IPS DF 6.9 (cell line): ENCODE data around the gene EFCAB8.

Source experiments
- DNase-seq: peaks from one replicate; pipeline ENCODE4 v3.0.0-alpha.2; 2013; ENCODE audit warnings: low read depth, low spot score
- H3K27ac ChIP-seq: one replicate; pipeline ENCODE4 v1.5.1; 2013; ENCODE audit warnings: low read length, control low read depth
- H3K27me3 ChIP-seq: 2 replicates; pipeline ENCODE4 v1.6.1; 2013; ENCODE audit warnings: mild to moderate bottlenecking, low read length; ENCODE audit not compliant: control insufficient read depth, insufficient read depth
- H3K36me3 ChIP-seq: 2 replicates; pipeline ENCODE4 v1.6.1; 2013; ENCODE audit warnings: low read length; ENCODE audit not compliant: control insufficient read depth, insufficient read depth
- H3K4me1 ChIP-seq: 2 replicates; pipeline ENCODE4 v1.6.1; 2013; ENCODE audit warnings: low read length; ENCODE audit not compliant: control insufficient read depth, insufficient read depth
- H3K4me3 ChIP-seq: 2 replicates; pipeline ENCODE4 v1.5.1; 2013; ENCODE audit warnings: mild to moderate bottlenecking, low read length
- H3K9me3 ChIP-seq: 2 replicates; pipeline ENCODE4 v1.6.1; 2013; ENCODE audit warnings: low read length, inconsistent platforms; ENCODE audit not compliant: control insufficient read depth, insufficient read depth
- WGBS: extraction: QIAGEN DNeasy Blood & Tissue Kit; methylation state at CpG from one replicate; pipeline ENCODE4 v1.1.7; 2013; ENCODE audit warnings: mixed read lengths, missing lambda C conversion rate; ENCODE audit not compliant: insufficient read length, insufficient coverage; 5-methylcytosine and 5-hydroxymethylcytosine counted together

Gene EFCAB8

GRCh38 chr20:32858701-32859372, at the start of gene EFCAB8:
Gene EFCAB8, plus strand, starts transcription at chr20:32858923. Its CDS starts 4,870 bp downstream, at chr20:32863793.
- WGBS: no CpG with 5 or more reads among the region's 8 CpGs
- no peak within 1 kb of the TSS for H3K4me3 ChIP-seq
- H3K4me1 ChIP-seq: peaks cover 8% of the 10 kb centered on the region; the same call in 1 of the 2 replicates
- no peaks in the 10 kb centered on the region for H3K9me3 ChIP-seq
- DNase-seq: no peak
- H3K27me3 ChIP-seq: no peaks in the 10 kb centered on the region
- H3K36me3 ChIP-seq: no peaks in the 10 kb centered on the region
- H3K27ac ChIP-seq: no peak within 1 kb of the TSS

GRCh38 chr20:32809907-32810306, 48.8 kb upstream of the EFCAB8 start:
- Histone ChIP-seq H3K27ac (no peak overlapping the region), H3K27me3 (no peaks in the 10 kb centered on the region), H3K9me3 (no peaks in the 10 kb centered on the region), H3K4me3 (no peak overlapping the region), H3K4me1 (peaks cover 4% of the 10 kb centered on the region; the same call in 1 of the 2 replicates), H3K36me3 (peaks cover 47% of the 10 kb centered on the region)
- no peak for DNase-seq
- WGBS: no CpG with 5 or more reads among the region's 4 CpGs

DNA sequence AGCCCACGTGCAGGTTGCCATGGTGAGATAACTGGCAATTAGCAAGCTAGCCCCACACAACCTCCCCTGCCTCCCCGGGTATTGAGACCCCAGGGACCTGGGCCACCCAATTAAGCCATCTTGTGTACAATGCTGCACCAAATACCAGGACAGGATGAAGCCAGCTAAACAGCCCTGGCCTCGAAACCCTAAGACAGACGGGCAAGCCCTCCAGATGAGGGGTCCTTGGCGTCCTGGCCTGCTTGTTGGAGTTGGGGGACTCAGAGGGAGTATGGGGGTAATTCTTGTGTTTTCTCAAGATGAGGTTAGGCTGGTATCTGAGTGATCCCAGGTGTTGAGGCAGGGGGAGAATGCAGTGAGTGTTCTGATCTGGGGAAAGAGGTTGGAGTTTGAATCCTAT, 47.8 kb upstream of the EFCAB8 start:
- H3K9me3 ChIP-seq: no peaks in the 10 kb centered on the region
- H3K36me3 ChIP-seq: peaks cover 40% of the 10 kb centered on the region
- no peak for DNase-seq
- H3K4me1 ChIP-seq: 0 out of 2 replicates have a peak, but pooled peaks cover 3% of the 10 kb centered on the region
- no peak overlapping the region for H3K4me3 ChIP-seq
- H3K27me3 ChIP-seq: no peaks in the 10 kb centered on the region
- H3K27ac ChIP-seq: no peak overlapping the region
- no CpG with 5 or more reads among the region's 5 CpGs for WGBS

- Histone ChIP-seq H3K36me3 (peaks cover 33% of the 10 kb centered on the region; the same call in 1 of the 2 replicates), H3K4me3 (no peak overlapping the region), H3K27me3 (no peaks in the 10 kb centered on the region), H3K9me3 (no peaks in the 10 kb centered on the region), H3K4me1 (0 out of 2 replicates have a peak, but pooled peaks cover 3% of the 10 kb centered on the region), H3K27ac (no peak overlapping the region)
- DNase-seq: no peak
- no CpG with 5 or more reads among the region's 6 CpGs for WGBS
Measured at GRCh38 chr20:32811886-32812285, 46.8 kb upstream of the EFCAB8 start.

DNA sequence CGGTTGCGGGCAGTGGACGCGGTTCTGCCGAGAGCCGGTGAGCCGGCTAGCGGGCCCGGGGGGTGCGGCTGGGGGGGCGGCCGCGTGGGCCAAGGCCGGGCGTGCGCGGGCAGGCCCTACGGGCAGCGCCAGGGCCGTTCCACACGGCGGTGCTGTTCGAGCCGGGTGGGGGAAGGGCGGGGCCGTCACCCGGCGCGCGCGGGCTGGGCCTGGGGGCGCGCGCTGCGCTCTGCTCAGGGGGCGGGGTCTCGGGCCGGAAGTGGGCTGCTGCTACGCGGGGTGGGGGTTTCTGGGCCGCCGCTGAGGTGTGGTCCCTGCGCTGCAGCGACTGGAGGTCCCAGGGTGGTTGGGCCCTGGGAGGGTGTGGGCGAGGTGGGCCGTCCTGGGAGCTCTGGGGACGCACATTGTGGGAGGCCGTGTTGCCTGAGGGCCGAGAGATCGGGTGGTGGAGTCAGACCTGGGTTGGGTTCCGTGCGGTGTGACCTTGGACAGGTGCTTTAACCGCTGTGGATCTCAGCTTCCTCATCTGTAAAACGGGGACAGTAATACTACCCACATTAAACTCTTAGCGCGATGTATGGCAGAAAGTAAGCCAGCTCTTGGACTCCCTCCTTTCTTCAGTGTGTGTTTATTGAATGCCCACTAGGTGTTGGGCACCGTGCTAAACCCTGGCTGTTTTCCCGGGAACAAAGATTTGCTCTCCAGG, 38.6 kb upstream of the EFCAB8 start:
- peak overlapping the region; percentile 79; the same call in 1 of the 2 replicates for H3K4me3 ChIP-seq
- no peaks in the 10 kb centered on the region for H3K36me3 ChIP-seq
- no peak overlapping the region for H3K27ac ChIP-seq
- no peaks in the 10 kb centered on the region for H3K9me3 ChIP-seq
- no peak for DNase-seq
- no peaks in the 10 kb centered on the region for H3K27me3 ChIP-seq
- WGBS: no CpG with 5 or more reads among the region's 58 CpGs
- H3K4me1 ChIP-seq: no peaks in the 10 kb centered on the region

DNA sequence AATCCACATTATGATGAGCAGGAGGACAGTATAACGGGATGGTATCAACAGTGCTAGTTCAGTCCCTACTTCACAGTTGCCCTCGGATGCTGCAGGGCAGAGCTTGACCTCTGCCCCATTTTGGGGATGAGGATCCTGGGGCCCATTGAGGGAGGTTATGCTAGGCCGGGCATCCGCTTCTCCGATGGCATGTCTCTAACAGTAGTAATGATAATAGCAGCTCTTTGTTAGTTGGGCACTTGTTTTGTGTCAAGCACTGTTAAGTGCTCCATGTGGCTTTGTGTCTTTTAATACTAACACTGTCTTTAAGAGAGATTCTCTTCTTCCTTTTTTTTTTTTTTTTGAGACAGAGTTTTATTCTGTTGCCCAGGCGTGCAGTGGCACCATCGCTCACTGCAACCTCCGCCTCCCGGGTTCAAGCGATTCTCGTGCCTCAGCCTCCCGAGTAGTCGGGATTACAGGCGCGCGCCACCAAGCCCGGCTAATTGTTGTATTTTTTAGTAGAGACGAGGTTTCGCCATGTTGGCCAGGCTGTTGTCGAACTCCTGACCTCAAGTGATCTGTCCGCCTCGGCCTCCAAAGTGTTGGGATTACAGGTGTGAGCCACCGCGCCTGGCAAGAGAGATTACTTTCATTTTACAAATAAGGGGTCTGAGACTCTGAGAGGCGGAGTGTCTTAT, 37.9 kb upstream of the EFCAB8 start:
- no peaks in the 10 kb centered on the region for H3K9me3 ChIP-seq
- H3K27ac ChIP-seq: no peak overlapping the region
- no CpG with 5 or more reads among the region's 25 CpGs for WGBS
- H3K27me3 ChIP-seq: no peaks in the 10 kb centered on the region
- H3K4me3 ChIP-seq: peak overlapping the region; percentile 79; the same call in 1 of the 2 replicates
- DNase-seq: no peak
- H3K36me3 ChIP-seq: no peaks in the 10 kb centered on the region
- no peaks in the 10 kb centered on the region for H3K4me1 ChIP-seq

GRCh38 chr20:32822225-32822624, 36.5 kb upstream of the EFCAB8 start:
- Histone ChIP-seq H3K27me3 (no peaks in the 10 kb centered on the region), H3K4me1 (no peaks in the 10 kb centered on the region), H3K36me3 (no peaks in the 10 kb centered on the region), H3K4me3 (no peak overlapping the region), H3K9me3 (no peaks in the 10 kb centered on the region), H3K27ac (no peak overlapping the region)
- WGBS: no CpG with 5 or more reads among the region's 5 CpGs
- no peak for DNase-seq

DNA sequence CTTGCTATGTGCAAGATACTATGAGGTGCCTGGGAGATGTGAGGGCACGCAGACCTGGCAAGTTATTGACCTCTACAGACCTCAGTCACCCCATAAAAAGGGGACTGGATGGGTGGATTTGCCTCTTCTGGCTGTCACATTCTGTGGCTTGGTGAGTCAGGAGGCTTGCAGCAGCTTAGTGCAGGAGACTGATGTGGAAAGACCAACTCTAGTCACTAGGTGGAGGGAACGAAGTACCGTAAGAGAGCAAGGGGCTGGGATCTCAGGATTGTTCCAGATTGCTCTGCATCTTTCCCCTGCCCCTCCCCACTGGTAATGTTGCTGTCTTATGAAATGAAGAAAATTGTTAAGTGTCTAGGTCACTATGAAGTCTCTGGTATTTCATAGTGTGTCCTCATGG, 35.6 kb upstream of the EFCAB8 start:
- Histone ChIP-seq H3K27me3 (no peaks in the 10 kb centered on the region), H3K27ac (no peak overlapping the region), H3K4me1 (no peaks in the 10 kb centered on the region), H3K36me3 (peaks cover 3% of the 10 kb centered on the region; the same call in 1 of the 2 replicates), H3K9me3 (no peaks in the 10 kb centered on the region), H3K4me3 (no peak overlapping the region)
- no CpG with 5 or more reads among the region's 3 CpGs for WGBS
- no peak for DNase-seq

- Histone ChIP-seq H3K4me1 (no peaks in the 10 kb centered on the region), H3K27me3 (no peaks in the 10 kb centered on the region), H3K9me3 (no peaks in the 10 kb centered on the region), H3K36me3 (peaks cover 3% of the 10 kb centered on the region; the same call in 1 of the 2 replicates), H3K4me3 (no peak overlapping the region), H3K27ac (no peak overlapping the region)
- no peak for DNase-seq
- WGBS: no CpG with 5 or more reads among the region's 7 CpGs
Measured at GRCh38 chr20:32823737-32824588, 34.8 kb upstream of the EFCAB8 start.
